IMR-90 (cell line): ENCODE results near the gene EXOC3L2. TPM values are rescaled to one million over a fixed set of nuclear protein-coding genes. Genes with fewer than 3 reads are reported as not detected.

ENCODE experiments used
- ATAC-seq: fragments of 200-7000 bp; cut with Tn5 transposase; 2 replicates; pipeline ENCODE4 v1.9.1; 2020; ENCODE audit warnings: low read depth, mild to moderate bottlenecking, moderate library complexity
- BruUV-seq: library from RNA; stranded (reverse); fragments of 400-500 nt; replicated peaks from 2 replicates; lab custom pipeline; 2021; lab: Mats Ljungman, UMichigan
- CTCF ChIA-PET: fragments of 300-600 bp; formaldehyde crosslinking; extraction: SDS; loops from one replicate; lab custom pipeline; 2021; ENCODE audit warnings: antibody characterized with exemption; lab: Yijun Ruan, JAX
- POLR2A ChIA-PET: fragments of 300-600 bp; sonication (Branson Sonifier 250); formaldehyde crosslinking; loops from one replicate; lab custom pipeline; 2022; ENCODE audit warnings: antibody characterized with exemption; ENCODE audit not compliant: unreplicated experiment; lab: Charles Lee
- DNase-seq: peaks from one replicate; pipeline ENCODE4 v3.0.0; 2013
- H2AFZ ChIP-seq: replicated peaks from 2 replicates; pipeline ENCODE3; 2013; ENCODE audit warnings: low read length, mild to moderate bottlenecking; ENCODE audit not compliant: poor library complexity
- H2AK5ac ChIP-seq: 2 replicates; pipeline ENCODE4 v1.6.1; 2013; ENCODE audit warnings: low read depth, low read length, inconsistent platforms
- H2AK9ac ChIP-seq: replicated peaks from 2 replicates; pipeline ENCODE3; 2013; ENCODE audit warnings: mild to moderate bottlenecking, low read depth, low read length, moderate library complexity; ENCODE audit not compliant: poor library complexity
- H2BK120ac ChIP-seq: 2 replicates; pipeline ENCODE4 v1.6.1; 2013; ENCODE audit warnings: low read depth, low read length, inconsistent platforms
- H2BK15ac ChIP-seq: 3 replicates; pipeline ENCODE4 v1.6.1; 2013; ENCODE audit warnings: low read depth, low read length, inconsistent platforms
- H2BK20ac ChIP-seq: 2 replicates; pipeline ENCODE4 v1.6.1; 2013; ENCODE audit warnings: low read depth, mild to moderate bottlenecking, inconsistent platforms, low read length, moderate library complexity
- H2BK5ac ChIP-seq: 2 replicates; pipeline ENCODE4 v1.6.1; 2013; ENCODE audit warnings: mild to moderate bottlenecking, low read depth, low read length, inconsistent platforms; ENCODE audit not compliant: poor library complexity, severe bottlenecking
- H3K14ac ChIP-seq: replicated peaks from 2 replicates; pipeline ENCODE4 v1.6.1; 2013; ENCODE audit warnings: low read depth, low read length, inconsistent platforms
- H3K18ac ChIP-seq: 2 replicates; pipeline ENCODE4 v1.6.1; 2013; ENCODE audit warnings: low read depth, low read length, control low read depth
- H3K23ac ChIP-seq: 2 replicates; pipeline ENCODE4 v1.6.1; 2013; ENCODE audit warnings: low read depth, low read length, inconsistent platforms
- H3K27ac ChIP-seq: 2 replicates; pipeline ENCODE4 v1.5.1; 2013; ENCODE audit warnings: mild to moderate bottlenecking, control low read depth, low read length; ENCODE audit not compliant: insufficient read depth
- H3K27me3 ChIP-seq: 2 replicates; pipeline ENCODE4 v1.6.1; 2013; ENCODE audit warnings: low read length; ENCODE audit not compliant: control insufficient read depth, insufficient read depth
- H3K36me3 ChIP-seq: 2 replicates; pipeline ENCODE4 v1.6.1; 2013; ENCODE audit warnings: low read length, mixed read lengths; ENCODE audit not compliant: control insufficient read depth, insufficient read depth
- H3K4ac ChIP-seq: 2 replicates; pipeline ENCODE4 v1.6.1; 2013; ENCODE audit warnings: low read depth, low read length, inconsistent platforms
- H3K4me1 ChIP-seq: 2 replicates; pipeline ENCODE4 v1.6.1; 2013; ENCODE audit warnings: low read length, mixed read lengths; ENCODE audit not compliant: control insufficient read depth, insufficient read depth
- H3K4me2 ChIP-seq: 2 replicates; pipeline ENCODE4 v1.6.1; 2013; ENCODE audit warnings: low read depth, mild to moderate bottlenecking, control low read depth, low read length, moderate library complexity
- H3K4me3 ChIP-seq: 2 replicates; pipeline ENCODE4 v1.5.1; 2013; ENCODE audit warnings: low read depth, mild to moderate bottlenecking, control low read depth, low read length, moderate library complexity; ENCODE audit not compliant: insufficient read depth
- H3K56ac ChIP-seq: 2 replicates; pipeline ENCODE4 v1.6.1; 2013; ENCODE audit warnings: low read length, inconsistent platforms; ENCODE audit not compliant: insufficient read depth; ENCODE audit errors: extremely low read depth
- H3K79me1 ChIP-seq, 2 experiments: 2 replicates each; pipeline ENCODE4 v1.6.1; 2013; ENCODE audit warnings: low read length in 2 of 2, inconsistent platforms in 1 of 2, low read depth in 1 of 2
- H3K9ac ChIP-seq: 2 replicates; pipeline ENCODE4 v1.6.1; 2013; ENCODE audit warnings: low read depth, low read length, control low read depth
- H3K9me1 ChIP-seq: 2 replicates; pipeline ENCODE4 v1.6.1; 2013; ENCODE audit warnings: low read length, inconsistent platforms; ENCODE audit not compliant: insufficient read depth
- H3K9me3 ChIP-seq: 2 replicates; pipeline ENCODE4 v1.6.1; 2013; ENCODE audit warnings: low read length; ENCODE audit not compliant: control insufficient read depth, insufficient read depth
- H4K20me1 ChIP-seq: 2 replicates; pipeline ENCODE4 v1.6.1; 2013; ENCODE audit warnings: low read length, inconsistent platforms; ENCODE audit not compliant: insufficient read depth
- H4K5ac ChIP-seq: 2 replicates; pipeline ENCODE4 v1.6.1; 2013; ENCODE audit warnings: mild to moderate bottlenecking, low read depth, low read length, control low read depth
- H4K8ac ChIP-seq, 2 experiments: 2 replicates each; pipeline ENCODE4 v1.6.1; 2013; ENCODE audit warnings: low read depth in 2 of 2, low read length in 2 of 2, control low read depth in 1 of 2, inconsistent platforms in 1 of 2
- H4K91ac ChIP-seq: 2 replicates; pipeline ENCODE4 v1.6.1; 2013; ENCODE audit warnings: low read depth, low read length, inconsistent platforms; ENCODE audit not compliant: insufficient read depth
- BHLHE40 ChIP-seq: fragments of 150-350 bp; IDR thresholded peaks from 2 replicates; pipeline ENCODE4 v1.6.1; 2016; ENCODE audit warnings: mild to moderate bottlenecking, low read depth, low read length
- CEBPB ChIP-seq: IDR thresholded peaks from 2 replicates; pipeline ENCODE4 v1.6.1; 2012; ENCODE audit warnings: low read depth, low read length, improper control_type of control experiment
- FOS ChIP-seq: fragments of 150-350 bp; IDR thresholded peaks from 2 replicates; pipeline ENCODE4 v1.6.1; 2016; ENCODE audit warnings: low read depth, low read length
- MAZ ChIP-seq: IDR thresholded peaks from 2 replicates; pipeline ENCODE4 v1.6.1; 2012; ENCODE audit warnings: low read depth, mild to moderate bottlenecking, low read length, improper control_type of control experiment, moderate library complexity, borderline replicate concordance
- MXI1 ChIP-seq: IDR thresholded peaks from 2 replicates; pipeline ENCODE4 v1.6.1; 2012; ENCODE audit warnings: low read depth, mild to moderate bottlenecking, low read length, moderate library complexity, borderline replicate concordance
- POLR2A ChIP-seq: IDR thresholded peaks from 2 replicates; pipeline ENCODE4 v1.6.1; 2012; ENCODE audit warnings: mild to moderate bottlenecking, low read depth, low read length
- RAD21 ChIP-seq: IDR thresholded peaks from 2 replicates; pipeline ENCODE4 v1.6.1; 2012; ENCODE audit warnings: low read length, improper control_type of control experiment
- RFX5 ChIP-seq: IDR thresholded peaks from 2 replicates; pipeline ENCODE4 v1.8.0; 2012; ENCODE audit warnings: low read depth, mild to moderate bottlenecking, low read length, moderate library complexity
- WGBS, 2 experiments: methylation state at CpG; one replicate each; pipeline versions ENCODE4 v1.1.5 to v1.1.7; 2013; ENCODE audit warnings: missing lambda C conversion rate in 2 of 2; ENCODE audit not compliant: insufficient read length in 1 of 2; ENCODE audit errors: extremely low coverage in 2 of 2; 5-methylcytosine and 5-hydroxymethylcytosine counted together
- dilution Hi-C: fragments of 300-500 bp; cut with HindIII; formaldehyde crosslinking; loops from one replicate; pipeline ENCODE4 v1.14.3; 2018; ENCODE audit warnings: low sequenced_read_pairs; ENCODE audit not compliant: unreplicated experiment
- in situ Hi-C: fragments of 300-500 bp; cut with MboI; formaldehyde crosslinking; loops from 3 replicates; pipeline ENCODE4 v1.14.3; 2019; ENCODE audit warnings: low sequenced_read_pairs, inconsistent platforms, mixed read lengths
- intact Hi-C: fragments of 100-400 bp; cut with micrococcal nuclease; formaldehyde crosslinking; loops from 2 replicates; pipeline ENCODE4 v1.10.0; 2022
- polyA plus RNA-seq, 3 experiments: library from polyadenylated mRNA; depleted of rRNA; stranded (reverse); fragments of >200 nt; gene quantifications; 2 replicates each; pipeline ENCODE4 v1.2.3, GENCODE V29; 2012; ENCODE audit warnings: low replicate concordance in 1 of 3
- total RNA-seq: library from RNA; depleted of rRNA; stranded (reverse); fragments of >200 nt; gene quantifications from 2 replicates; pipeline ENCODE4 v1.2.3, GENCODE V29; 2012
- TF ChIP-seq, protein P1 (sequence below): conservative IDR thresholded peaks from 2 replicates; pipeline ENCODE4 v1.5.1; 2012; ENCODE audit warnings: mild to moderate bottlenecking, low read depth, low read length, improper control_type of control experiment

Gene EXOC3L2
- total and polyA plus RNA-seq, 2 of the 4 experiments (the other 2 are of a cell fraction) = 0.03 TPM; not detected in 1

DNA sequence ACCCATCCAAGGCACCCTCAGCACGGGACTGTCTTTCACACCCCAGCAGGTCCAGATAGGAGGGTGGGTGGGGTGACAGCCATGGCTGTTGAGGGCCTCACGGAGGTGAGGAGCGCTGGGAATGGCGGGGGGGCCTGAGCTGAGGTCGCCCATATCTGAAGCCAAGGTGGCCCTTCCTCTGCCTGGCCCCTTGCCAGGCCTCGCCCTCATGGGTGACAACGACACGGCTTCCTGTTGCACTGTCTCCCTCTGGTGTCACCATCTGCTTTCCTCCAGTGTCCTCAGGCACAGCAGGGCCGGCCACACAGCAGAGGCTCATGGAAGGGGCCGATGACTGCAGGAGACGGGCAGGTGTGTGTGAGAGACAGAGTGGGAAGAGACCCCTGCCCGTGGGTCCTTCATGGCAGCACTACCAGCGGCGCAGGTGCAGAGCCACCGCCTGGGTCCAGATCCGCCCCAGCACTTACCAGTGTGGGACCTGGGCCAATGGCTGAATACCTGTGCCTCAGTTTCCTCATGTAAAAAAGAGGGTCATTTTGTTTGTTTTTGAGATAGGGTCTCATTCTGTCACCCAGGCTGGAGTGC lies 76.3 kb downstream of the EXOC3L2 start:
- no peaks in the 10 kb centered on the region for H3K36me3 ChIP-seq
- in situ Hi-C loops = no loop called here
- no peak overlapping the region for H4K8ac ChIP-seq
- WGBS, 2 experiments = 97% methylated on average over 6 of the region's 16 CpGs; no CpG with 5 or more reads in 1 of the 2 experiments
- H3K14ac ChIP-seq = no peak overlapping the region
- H3K56ac ChIP-seq = no peak overlapping the region
- DNase-seq (no peak), ATAC-seq (no peak)
- no TSS peak for BruUV-seq
- dilution Hi-C loops = no loop called here
- no peak overlapping the region for H3K27ac ChIP-seq
- TF ChIP-seq RFX5 (no peak), FOS (no peak), POLR2A (no peak), BHLHE40 (no peak), MXI1 (no peak), CEBPB (no peak), MAZ (no peak), RAD21 (no peak)
- TF ChIP-seq, protein P1, sequence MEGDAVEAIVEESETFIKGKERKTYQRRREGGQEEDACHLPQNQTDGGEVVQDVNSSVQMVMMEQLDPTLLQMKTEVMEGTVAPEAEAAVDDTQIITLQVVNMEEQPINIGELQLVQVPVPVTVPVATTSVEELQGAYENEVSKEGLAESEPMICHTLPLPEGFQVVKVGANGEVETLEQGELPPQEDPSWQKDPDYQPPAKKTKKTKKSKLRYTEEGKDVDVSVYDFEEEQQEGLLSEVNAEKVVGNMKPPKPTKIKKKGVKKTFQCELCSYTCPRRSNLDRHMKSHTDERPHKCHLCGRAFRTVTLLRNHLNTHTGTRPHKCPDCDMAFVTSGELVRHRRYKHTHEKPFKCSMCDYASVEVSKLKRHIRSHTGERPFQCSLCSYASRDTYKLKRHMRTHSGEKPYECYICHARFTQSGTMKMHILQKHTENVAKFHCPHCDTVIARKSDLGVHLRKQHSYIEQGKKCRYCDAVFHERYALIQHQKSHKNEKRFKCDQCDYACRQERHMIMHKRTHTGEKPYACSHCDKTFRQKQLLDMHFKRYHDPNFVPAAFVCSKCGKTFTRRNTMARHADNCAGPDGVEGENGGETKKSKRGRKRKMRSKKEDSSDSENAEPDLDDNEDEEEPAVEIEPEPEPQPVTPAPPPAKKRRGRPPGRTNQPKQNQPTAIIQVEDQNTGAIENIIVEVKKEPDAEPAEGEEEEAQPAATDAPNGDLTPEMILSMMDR = no peak
- no peak overlapping the region for H3K18ac ChIP-seq
- H2AK5ac ChIP-seq = no peak overlapping the region
- no peak overlapping the region for H4K91ac ChIP-seq
- H2BK120ac ChIP-seq = no peak overlapping the region
- peaks cover 2% of the 10 kb centered on the region; the same call in 1 of the 2 replicates for H3K27me3 ChIP-seq
- no peak overlapping the region for H3K9ac ChIP-seq
- peaks cover 4% of the 10 kb centered on the region for H3K4me1 ChIP-seq
- H3K4ac ChIP-seq = no peak overlapping the region
- no peak overlapping the region for H2BK5ac ChIP-seq
- no peak overlapping the region for H3K4me2 ChIP-seq
- POLR2A ChIA-PET = no interaction called here
- no peak overlapping the region for H2BK20ac ChIP-seq
- intact Hi-C loops = no loop called here
- no peaks in the 10 kb centered on the region for H3K79me1 ChIP-seq
- H3K4me3 ChIP-seq = no peak overlapping the region
- H4K20me1 ChIP-seq = no peaks in the 10 kb centered on the region
- H2BK15ac ChIP-seq = no peak overlapping the region
- H2AK9ac ChIP-seq = no peak overlapping the region
- no peaks in the 10 kb centered on the region for H3K9me1 ChIP-seq
- CTCF ChIA-PET = no interaction called here
- H3K9me3 ChIP-seq = no peaks in the 10 kb centered on the region
- H4K5ac ChIP-seq = no peak overlapping the region
- no peak overlapping the region for H3K23ac ChIP-seq
- no peak overlapping the region for H2AFZ ChIP-seq
